NOMO-1 (cell line): Measurements from ENCODE around the gene TREX2.

Experiments
- DNase-seq, 2 experiments: peaks; one replicate each; lab custom pipeline; 2025; ENCODE audit not compliant: unreplicated experiment in 2 of 2; lab: John Stamatoyannopoulos, UW

TREX2 gene

DNA sequence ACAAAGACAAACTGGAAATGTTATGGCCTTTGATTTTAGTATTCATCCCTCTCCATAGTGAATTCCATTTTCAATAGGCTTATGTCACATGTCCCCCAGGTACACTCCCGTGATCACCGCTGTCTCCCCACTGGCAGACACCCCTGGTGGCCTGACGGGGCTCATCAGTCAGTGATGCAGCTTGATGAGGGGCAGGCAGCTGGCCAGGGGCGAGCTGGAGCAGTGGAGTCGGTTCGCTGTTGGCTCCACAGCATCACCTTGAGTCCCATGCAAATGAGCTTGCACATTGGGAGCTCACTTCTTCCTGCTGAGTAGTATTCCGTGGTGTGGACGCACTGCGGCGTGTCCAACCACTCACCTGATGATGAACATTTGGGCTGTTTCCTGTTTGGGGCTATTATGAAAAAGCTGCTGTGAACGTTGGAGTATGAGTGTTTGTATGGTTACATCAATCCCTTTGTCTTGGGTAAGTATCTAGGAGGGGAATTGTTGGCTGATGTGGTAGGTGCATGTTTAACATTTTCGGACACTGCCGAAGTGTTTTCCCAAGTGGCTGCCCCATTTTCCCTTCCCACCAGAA is 5.2 kb downstream of the TREX2 start:
- DNase-seq = no peak

DNA sequence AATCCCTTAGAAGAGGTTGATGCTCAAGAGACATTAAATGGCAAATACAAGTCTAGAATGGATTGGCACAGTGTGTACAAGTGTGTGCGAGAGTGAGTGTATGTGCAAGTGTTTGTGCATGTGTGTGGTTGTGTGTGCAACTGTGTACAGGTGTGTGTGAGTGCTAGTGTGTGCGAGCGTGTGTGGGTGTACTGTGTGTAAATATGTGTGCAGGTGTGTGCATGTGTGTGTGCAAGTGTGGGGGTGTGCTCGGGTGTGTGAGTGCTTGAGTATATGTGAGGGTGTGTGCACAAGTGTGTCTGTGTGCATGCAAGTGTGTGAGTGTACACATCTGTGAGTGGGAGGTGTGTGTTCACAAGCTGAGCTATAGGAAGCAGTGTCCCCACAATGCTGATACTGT is 5.9 kb downstream of the TREX2 start:
- no peak for DNase-seq

DNA sequence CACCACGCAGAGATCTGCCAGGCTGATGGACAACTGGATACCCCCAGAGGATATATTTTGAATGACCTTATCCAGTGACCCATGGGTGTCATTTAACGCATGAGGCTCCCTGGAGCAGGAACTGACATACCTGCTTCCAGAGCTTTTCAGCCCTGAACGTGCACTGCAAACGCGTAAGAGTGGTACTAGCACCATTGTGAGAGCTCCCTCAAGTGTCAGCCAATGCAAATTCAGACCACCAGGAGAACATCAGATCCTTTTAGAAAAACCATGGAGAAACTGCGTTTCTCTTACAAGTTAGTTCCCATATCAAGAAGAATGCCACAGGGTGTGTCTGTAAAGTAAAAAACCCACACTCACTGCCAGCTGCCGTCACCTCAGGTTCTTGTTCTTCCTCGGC is 7.3 kb downstream of the TREX2 start:
- DNase-seq = peak in 1 of 2 experiments; percentile 22

DNA sequence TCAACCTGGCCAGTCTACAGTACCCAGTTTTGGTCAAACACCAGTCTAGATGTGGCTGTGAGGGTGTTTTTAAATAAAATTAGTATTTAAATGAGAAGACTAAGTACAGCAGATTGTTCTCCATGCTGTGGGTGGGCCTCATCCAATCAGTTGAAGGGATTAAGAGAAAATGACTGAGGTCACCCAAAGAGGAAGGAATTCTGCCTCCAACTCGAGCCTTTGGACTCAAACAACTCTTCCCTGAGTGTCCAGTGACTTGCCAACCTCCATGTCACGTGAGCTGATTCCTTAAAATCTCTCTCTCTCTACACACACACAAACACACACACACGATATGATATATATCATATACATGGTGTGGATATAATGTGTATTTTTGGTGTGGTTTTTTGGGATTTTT is 10.0 kb downstream of the TREX2 start:
- DNase-seq = no peak

DNA sequence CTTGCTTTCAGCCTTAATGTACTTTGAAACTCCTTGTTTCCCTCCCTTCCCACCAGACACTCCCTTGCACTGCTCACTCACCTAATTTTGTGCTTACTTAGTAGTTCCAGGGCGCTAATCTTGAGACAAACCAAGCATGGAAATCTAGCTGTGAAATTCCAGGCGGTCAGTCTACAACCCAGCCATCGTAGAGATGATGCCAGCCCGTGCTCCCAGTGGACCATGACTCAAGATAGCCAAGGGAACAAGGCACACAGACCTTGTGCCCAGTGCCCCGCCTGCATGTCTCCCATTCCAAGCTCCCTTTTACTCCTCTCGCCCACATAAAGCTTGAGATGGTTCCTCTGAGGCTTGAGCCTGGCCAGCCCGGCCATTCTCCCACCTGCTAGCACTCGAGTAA is 11.1 kb downstream of the TREX2 start:
- DNase-seq = no peak

DNA sequence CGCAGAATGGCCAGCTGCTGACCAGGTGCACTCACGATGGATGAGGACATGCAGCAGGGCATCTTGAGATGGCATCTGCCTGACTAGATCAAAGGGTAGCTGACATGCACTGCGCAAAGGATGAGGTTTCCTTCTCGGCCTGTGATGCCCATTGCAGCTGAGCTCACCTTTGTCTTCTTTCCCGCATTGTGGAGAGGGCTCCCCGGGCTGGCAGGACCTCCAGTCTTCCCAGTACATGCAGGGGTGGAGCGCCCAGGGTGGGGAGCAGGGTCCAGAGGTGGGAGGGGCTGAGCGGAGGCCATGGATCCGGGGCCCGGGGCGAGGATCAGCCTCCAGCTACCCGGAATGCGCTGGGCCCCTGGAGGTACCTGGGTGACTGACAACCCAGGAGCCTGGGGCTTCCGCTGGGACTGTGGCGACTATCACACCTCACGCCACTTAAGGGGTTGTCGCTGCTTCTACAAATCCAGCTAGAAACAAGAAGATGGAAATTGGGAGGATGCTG is 12.0 kb downstream of the TREX2 start:
- DNase-seq = no peak

DNA sequence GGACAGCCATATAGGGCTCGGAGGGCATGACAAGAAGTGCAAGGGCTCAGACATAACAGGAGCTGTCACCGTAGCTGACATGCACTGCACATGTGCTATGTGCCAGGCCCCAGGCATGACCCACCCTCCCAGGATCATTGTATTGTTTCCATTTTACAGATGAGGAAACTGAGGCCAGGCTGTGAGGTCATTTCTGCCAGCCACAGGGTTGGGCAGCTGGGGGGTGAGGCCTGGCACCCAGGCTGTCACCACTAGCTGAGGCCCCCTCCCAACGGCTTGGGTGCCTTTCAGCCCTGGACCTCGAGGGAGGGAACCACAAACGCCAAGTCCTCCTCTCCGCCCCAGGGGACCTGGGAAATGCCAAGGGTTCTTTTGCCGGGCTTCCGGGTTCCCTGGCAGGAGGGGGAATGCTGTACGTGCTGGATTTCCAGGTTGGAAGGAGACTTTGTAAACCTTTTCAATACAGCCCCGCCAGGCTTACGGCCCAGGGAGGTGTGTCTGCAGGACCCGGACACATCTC is 12.6 kb downstream of the TREX2 start:
- no peak for DNase-seq

DNA sequence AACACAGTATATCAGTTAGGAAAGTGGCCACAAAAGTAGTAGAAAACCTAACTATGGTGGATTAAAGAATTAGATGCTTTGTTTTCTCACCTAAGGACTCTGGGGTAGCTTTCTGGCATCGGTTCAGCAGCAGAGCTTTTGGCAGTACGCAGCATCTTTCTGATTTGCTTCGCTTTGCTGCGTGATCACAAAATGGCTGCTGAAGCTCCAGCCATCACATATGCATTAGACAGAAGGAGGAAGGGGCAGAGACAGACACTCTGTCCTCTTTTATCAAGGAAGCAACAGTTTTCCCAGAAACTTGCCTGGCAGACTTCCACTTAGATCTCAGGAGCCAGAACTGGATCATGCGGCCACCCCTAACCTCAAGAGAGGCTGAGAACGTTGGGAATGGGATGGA is 15.1 kb downstream of the TREX2 start:
- no peak for DNase-seq

DNA sequence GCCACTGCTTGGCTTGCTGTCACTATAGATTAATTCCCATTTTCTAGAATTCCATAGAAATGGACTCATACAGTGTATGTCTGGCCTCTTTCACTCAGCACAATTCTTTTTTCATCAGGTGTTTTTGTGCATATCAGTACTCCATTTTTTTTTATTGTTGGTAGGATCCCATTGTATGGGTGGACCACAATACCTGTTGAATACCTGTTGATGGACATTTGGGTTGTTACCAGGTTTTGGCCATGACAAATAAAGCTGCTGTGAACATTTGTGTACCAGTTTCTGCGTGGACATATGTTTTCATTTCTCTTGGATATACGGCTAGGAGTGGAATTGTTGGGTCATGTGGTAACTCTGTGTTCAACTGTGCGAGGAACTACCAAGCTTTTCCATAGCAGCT is 19.7 kb downstream of the TREX2 start:
- DNase-seq = no peak

DNA sequence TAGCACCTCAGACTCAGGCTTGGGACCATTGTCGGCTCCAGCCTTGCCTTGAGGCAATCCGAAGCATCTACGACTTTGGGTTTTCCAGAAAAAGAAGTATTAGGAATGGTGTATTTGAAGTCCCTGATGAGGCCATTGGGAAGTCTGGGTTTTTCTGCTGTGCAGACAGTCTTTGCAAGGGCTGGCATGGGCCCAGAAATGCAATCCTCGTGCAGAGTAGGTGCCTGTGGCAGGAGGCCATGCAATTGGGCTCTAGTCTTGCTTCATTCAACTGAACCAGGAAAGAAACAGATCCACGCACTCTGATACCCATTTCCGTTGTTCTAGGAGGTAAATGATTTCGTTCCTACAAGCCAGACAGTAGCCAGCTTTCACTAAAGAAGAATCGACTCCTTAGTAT is 22.2 kb downstream of the TREX2 start:
- no peak for DNase-seq

DNA sequence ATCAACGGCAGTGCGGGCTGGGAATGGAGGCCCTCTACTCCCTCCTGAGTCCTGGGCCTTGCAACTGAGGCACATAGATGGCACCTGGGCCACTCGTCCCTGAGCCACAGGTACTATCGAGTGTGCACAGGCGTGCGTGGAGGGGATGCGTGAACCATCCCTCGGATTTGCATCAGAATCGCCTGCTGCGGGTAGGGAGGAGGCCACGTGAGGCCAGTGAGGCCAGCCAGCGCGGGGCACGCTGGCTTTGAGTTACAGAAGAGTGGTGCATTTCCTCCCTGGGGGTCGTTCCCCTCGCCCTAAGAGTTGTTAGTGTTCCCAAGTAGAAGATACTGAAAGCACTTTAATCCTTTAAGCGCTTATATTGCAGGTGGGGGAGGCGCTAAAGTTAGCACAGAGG is 24.0 kb downstream of the TREX2 start:
- DNase-seq = no peak

DNA sequence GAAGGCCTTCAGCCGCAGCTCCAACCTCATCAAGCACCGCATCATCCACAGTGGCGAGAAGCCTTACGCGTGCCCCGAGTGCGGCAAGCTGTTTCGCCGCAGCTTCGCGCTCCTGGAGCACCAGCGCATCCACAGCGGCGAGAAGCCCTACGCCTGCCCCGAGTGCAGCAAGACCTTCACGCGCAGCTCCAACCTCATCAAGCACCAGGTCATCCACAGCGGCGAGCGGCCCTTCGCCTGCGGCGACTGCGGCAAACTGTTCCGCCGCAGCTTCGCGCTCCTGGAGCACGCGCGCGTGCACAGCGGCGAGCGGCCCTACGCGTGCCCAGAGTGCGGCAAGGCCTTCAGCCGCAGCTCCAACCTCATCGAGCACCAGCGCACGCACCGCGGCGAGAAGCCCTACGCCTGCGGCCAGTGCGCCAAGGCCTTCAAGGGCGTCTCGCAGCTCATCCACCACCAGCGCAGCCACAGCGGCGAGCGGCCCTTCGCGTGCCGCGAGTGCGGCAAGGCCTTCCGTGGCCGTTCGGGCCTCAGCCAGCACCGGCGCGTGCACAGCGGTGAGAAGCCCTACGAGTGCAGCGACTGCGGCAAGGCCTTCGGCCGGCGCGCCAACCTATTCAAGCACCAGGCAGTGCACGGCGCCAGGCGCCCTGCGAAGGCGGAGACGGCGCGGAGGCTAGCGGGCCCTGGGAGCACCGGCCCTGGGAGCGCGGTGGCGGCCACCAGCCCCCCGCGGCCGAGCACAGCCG is 24.8 kb downstream of the TREX2 start:
- DNase-seq = no peak

DNA sequence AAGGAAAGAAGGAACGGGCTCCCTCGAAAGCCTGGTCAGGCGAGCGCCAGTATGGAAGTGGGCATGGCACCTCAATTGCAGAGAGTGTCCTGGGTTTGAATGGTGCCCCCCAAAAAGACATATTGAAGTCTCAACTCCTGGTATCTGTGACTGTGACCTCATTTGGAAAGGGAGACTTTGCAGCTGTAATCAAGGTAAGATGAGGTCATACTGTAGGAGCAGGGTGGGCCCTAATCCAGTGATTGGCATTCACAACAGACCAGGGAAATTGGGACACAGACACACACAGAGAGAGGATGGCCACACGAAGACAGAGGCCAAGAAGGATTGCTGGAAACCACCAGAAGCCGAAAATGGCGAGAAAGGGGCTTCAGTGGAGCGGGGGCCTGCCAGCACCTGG is 28.2 kb downstream of the TREX2 start:
- DNase-seq = no peak

DNA sequence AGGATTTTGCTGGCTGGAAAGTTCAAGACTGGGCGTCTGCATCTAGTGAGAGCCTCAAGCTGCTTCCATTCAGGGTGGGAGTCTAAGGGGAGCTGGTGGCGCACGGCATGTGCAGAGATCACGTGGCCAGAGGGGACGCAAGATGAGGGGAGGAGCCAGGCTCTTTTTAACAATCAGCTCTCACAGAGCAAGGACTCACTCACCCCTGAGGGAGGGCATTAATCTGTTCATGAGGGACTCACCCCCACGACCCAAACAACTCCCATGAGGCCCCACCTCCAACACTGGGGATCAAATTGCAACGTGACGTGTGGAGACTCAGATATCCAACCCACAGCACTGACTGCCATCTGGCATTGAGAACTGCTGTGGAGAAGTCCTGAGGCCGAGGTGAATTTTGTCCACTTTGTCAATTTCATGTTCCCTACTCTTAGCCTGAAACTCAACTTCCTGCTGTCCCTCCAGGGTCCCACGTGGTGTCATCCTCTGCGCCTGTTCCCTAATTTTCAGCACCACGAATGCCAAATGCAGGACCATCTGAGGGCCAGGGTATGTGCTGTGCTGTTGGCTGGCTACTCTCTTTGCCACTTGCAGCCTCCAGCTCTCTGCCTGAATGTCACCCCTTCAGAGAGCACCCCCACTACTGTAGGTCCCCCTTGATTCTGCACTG is 28.9 kb downstream of the TREX2 start:
- no peak for DNase-seq

DNA sequence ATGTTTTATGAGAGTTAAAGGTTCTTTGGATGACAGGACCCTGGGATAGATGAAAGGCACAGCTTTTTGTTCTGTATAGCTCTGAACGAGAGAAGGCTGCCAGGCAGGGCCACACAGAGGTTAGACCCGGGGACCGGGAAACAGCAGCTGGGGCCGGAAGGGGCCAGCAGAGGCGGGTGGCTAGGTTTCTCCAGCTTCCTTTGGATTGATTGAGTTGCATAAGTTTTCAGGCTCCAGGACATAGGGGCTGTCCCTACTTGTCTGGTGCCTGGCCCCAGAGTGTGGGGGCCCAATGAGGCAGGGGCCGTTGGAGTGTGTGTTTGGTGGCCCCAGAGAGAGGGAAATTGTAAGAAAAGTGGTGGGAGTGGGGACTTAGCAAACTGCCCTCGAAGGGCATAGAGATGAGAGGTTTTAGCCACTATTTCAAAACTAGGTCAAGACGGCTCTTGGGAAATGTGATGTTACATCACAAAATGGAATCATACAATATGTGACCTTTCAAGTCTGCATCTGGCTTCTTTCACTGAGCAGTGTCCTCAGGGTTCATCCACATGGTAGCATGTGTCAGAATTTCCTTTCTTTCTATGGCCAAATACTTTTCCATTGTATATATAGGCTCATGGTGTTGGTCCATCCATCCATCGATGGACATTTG is 30.9 kb downstream of the TREX2 start:
- no peak for DNase-seq

DNA sequence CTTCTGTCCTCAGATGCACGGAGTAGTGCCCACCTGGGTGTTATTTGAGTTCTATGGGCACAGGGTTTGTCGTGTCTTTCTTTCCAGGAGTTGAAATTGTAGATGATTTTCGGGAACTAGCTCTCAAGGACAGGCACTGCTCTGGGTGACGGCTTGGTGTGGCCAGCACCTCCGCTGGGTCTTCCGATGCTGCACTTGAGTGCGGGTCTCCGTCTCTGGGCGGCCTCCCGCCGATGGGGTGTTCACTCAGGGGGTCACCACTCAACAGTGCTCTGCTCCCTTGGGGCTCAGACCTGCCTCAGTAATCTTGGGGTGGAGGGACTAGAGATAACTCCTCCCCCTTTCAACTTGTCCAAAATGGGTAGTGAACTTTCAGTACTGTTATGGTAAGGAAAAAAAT is 32.1 kb downstream of the TREX2 start:
- no peak for DNase-seq

DNA sequence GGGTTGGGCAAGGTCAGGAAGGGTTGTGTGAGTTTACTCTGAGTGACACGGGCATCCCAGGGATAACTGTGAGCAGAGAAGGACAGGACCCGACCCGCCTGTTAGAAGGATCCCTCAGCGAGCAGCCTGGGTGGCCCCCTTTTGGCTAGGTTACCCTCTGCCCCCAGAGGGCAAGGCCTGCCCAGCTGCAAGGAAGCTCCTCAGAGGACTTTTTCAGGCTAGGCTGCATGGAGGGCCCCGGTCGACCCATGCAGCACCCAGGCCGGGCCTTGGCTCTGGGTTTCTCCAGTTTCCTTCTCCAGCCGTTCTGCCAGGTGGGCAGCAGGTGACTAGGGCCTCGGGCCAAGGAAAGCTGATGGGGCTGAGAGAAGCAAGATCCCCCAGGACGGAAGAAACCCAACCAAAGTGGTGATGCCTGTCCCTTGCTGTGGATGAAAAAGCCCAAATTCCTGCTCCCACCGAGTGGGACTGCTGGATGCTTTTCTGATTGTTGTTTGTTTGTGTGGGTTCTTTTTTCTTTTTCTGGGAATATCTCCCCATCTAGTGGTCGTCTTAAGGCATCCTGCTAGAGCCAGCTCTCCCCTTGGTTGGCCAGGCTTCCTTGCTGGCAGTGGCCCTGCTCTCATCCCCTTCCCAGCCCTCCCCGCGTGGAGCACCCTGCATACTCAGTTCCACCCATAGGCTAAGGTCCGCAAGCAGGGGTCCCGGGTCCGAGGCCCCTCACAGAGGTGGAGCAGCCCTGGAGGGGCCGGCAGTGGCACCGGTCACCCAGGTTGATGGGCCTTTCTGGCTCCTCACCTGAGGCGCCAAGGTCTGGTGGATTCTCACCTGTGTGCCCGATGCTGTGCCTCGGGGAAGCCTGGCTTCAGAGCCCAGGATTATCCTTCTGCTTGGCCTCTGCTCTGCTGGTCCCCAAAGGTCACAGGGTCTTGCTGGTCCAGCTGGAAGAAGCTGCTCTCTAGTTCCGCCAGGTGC is 32.8 kb downstream of the TREX2 start:
- DNase-seq = no peak

DNA sequence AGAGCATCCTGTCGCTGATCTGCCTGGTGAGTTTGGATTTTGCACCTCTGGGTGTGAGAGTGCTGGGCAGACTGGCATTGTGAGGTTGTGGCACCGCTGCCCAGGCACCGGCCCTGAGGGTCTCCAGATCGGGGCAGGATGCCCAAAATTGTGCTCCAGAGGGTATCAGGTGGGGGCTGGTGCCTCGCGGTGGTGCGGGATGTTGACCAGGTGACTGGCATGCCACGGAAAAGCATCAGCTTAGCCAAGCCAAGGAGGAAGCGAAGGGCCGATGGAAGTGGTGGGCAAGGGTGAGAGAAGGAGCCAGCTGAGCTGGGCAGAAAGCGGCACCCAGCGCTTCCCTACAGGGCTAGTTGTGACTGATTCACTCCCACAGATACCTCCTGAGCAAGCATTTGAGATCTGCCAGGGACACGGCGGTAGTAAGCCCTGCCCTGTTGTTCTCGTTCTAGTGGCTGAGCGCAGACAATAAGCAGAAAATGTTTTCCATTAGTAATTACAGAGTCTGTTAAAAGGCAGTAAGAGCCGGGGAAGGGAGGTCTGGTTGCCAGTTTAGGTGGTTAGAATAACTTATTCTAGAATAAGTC is 33.8 kb downstream of the TREX2 start:
- no peak for DNase-seq

DNA sequence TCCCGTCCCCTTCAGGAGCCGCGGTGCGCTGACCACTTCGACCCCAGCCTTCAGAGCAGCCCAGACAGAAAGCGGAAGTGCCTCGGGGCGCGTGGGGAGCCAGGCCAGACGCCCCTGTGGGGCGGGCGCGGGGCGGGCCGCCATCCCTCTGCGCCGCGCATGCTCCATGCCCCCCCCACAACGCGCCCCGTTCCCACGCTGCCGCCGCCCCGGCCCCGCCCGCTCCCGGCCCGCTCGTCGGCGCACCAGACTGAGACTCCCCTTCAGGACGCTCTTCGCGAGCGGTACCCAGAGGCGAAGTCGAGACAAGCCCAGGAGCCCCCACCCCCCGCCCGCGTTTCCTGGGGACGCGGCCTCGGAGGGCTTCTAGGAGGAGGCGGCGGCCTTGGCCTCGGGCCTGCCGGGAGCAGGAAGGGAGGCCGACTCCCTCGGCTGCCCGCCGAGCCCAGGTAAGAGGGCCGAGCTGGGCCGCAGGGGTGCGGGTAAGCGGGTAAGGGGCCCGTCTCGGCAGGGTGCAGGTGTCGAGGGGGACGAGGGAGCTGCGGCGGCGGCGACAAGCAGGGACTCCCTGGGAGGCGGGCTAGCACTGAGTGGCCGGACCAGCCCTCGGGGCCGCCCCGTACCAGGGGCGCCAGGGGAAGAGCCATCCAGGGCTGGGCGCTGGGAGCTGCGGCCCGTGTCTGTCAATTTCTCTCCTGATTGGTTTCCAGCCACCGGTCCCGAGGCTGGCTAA is 34.4 kb downstream of the TREX2 start, which contains the start of gene ZFP92:
TSS of gene ZFP92 (plus strand) at position 218 of the 733 bp plus-strand sequence. CDS start 6,851 bp downstream, outside the sequence.
- peak in 1 of 2 experiments; percentile 30 for DNase-seq
